Lung microvascular endothelial cell (primary cell): ENCODE results near the gene WBP2. TPM values are rescaled to one million over a fixed set of nuclear protein-coding genes. Genes with fewer than 3 reads are reported as not detected.

ENCODE experiments used
- DNase-seq, 2 donors: peaks; one replicate each; pipeline versions ENCODE4 v3.0.0 to v3.0.0-alpha.2; 2010; ENCODE audit warnings: low read depth in 2 of 2
- total RNA-seq: library from RNA; depleted of rRNA; stranded (reverse); fragments of >200 nt; gene quantifications from 2 replicates; pipeline ENCODE4 v1.2.1, GENCODE V29; 2014

Gene WBP2
- total RNA-seq = 19.4 and 24.4 TPM in 2 replicates

DNA sequence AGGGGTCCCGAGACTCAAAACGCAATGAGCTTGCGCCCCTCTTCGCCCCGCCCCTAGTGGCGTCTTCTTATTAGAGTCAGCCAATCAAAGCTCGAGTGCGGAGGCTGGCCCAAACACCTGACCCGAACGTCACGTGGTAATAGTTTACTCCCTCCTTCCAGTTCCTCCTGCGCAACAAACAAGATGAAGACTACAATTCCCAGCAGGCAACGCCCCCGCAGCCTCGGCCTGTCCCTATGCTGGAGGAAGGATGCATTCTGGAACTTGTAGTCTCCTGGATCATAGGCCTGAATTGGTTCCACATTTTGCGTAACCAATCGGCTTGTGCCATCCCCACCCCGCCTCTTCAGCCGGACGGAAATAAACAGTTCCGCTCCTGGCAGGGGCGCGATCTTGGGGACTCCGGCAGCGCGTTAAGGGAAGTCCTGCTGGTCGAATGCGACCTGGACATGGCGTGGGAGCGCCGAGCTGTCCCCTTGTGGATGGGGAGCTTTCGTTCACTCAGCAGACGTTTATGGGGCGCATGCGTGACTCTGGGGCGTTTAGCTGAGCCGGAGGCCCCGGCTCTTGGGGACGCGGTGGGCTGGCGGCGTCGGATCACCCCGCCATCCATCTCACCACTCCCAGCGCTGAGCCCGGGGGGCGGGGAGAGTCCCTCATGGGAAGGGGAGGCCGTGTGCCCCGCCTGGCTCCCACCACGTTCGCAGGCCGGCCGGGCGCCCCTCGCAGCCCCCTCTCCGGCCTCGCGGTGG, at the start of gene WBP2:
TSS of gene WBP2 (minus strand) at position 26 of the 752 bp plus-strand sequence. CDS start 38 bp downstream, outside the sequence.
- DNase-seq = peak; percentile 100

DNA sequence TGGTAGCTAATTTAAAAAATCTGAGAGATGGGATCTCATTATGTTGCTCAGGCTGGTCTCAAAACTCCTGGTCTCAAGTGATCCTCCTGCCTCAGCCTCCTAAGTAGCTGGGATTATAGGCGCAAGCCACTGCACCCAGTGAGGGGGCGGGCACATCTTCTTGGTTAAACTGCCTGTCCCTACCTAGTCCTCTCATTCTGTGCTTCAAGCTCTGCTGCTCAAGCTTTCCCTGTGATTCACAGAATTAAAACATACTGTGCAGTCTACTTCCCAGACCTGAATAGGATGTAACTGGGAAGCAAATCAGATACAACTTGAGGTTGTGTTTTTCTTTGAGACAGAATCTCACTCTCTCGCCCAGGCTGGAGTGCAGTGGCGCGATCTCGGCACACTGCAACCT, 47.3 kb upstream of the WBP2 start:
- DNase-seq = no peak

DNA sequence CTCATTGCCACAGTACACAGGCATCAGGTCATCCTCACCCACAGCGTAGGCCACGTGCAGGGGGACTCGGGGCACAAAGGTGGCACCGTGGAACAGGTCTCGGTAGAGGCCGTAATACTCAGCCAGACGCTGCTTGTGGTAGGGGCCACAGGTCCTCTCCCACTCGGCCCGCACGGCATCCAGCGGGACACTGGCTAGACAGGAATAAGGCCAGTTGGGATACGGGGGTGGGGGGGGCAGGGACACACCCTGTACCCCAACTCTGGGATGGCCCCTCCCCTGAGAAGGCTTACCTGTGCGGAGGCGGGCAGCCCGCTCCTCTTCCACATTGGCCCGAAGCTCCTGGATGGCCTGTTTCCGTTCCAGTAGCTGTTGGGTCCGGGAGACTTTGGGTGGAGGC, 46.6 kb upstream of the WBP2 start:
- DNase-seq = no peak

DNA sequence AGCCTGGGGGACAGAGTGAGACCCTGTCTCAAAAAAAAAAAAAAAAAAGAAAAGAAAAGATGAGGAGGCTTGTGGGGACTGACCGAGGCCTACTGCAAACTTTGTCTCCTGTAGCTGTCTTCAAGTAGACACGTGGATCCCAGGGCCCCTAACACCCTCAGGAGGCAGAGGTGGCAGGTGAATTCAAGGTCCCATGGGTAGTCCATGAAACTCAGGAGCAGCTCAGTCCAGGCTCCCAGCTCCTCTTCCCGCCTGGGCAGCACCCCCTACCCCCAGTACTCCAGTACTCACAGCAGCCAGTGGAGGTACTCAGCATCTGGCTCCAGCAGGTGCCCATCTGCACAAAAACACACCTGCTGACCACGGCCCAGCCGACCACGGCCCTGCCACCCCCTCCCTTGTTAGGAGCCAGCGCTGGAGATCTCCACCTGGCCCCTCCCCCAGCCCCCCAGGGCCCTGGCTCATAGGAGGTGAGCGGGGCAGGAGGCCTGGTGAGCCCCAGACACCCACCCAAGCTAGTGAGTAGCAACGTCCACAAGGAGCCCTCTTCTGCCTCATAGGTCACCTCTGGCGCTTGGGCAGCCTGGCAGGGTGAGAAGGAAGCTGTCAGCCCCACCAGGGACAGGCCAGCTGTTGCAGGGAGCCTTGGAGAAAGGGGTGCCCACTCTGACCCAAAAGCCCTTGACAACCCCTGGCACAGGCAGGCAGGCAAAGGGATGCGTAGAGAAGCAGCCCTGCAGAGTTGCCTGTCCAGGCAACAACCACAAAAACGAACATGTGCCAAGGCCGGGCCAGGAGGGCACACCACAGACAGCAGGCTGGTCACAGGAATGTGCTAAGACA, 45.8 kb upstream of the WBP2 start:
- DNase-seq = no peak

DNA sequence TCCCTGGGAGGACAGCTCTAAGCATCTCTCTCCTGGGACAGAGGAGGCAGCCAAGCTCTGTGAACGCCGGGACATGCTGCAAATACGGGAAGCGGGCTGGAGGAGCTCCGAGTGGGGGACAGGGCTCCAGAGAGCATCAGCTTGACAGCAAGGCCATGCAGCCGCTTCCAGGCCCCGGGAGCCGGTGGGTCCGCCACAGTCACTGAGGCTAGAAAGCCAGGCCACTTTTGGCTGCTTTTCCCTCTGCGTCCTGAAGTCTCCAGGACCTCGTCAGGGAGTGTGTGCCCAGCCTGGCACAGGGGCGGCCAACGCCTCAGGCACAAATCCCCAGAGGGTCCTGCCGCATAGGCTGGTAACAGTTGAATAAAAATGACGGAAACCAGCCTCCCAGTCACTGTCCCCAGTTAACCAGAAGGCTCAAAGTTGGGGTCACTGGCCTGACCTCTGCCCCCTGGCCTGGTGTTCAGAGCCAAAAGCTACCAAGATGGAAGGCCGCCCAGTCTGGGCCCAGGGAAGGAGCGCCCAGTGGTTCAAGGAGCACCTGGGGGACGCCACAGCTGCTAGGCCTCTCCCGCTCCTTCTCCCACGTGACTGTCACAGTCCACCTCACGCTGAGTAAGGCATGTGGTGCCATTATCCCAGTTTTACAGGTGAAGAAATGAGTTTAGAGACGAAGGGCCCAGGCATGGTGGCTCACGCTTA, 44.8 kb upstream of the WBP2 start:
- DNase-seq = no peak

DNA sequence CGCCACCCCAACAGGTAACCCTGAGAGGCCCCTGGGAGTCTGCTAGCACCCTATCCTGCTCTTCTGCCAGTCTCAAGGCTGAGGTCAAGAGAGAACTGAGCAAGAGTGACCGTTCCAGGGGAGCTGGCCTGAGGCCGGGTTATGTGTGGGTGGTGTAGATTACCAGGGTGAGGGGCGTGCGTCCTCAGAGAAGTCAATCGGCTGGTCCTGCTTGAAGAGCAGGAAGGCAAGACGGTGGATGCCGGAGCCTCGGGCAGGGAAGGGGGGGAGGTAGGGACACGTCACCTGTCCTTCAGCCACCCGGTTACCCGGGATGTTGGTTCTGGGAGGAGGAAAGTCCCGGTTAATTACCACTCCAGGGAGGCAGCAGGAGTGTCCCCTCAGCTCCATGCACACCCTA, 44.2 kb upstream of the WBP2 start:
- no peak for DNase-seq

DNA sequence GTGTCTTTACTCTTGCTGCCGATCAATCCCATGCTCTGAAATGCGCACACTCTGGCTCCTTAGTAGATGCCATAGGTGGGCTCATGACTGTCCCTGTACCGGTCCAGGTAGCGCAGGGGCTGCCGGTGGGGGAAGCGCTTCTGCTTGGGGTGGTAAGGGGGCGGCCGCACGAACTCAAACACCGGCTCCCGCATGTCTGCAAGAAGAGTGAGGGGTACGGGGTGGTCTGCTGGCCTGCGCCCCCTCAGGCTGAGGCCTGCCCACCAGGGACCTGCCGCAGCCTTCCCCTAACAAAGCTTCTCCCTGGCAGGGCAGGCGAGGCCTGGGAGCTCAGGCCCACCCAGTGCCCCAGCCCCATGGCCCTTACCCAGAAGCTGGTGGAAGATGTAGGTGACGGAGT, 43.7 kb upstream of the WBP2 start:
- no peak for DNase-seq

DNA sequence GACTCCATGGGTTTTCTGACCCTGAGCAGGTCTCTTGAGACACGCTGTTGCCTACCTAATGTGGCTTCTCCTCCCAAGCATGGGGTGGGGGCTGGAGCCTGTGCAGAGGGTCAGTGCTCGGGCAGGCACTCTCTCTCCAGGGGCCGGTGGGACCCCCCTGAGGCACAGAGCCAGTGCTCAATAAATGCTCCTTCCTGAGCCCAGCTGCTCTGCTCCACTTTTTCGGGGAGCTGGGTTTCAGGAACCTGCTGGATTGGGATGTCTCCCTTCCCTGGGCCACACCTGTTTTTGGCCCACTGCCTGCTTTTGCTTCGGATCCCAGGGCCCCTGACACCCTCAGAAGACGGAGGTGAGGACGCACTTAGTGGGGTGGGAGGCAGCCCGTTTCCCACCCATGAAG, 42.9 kb upstream of the WBP2 start:
- no peak for DNase-seq

DNA sequence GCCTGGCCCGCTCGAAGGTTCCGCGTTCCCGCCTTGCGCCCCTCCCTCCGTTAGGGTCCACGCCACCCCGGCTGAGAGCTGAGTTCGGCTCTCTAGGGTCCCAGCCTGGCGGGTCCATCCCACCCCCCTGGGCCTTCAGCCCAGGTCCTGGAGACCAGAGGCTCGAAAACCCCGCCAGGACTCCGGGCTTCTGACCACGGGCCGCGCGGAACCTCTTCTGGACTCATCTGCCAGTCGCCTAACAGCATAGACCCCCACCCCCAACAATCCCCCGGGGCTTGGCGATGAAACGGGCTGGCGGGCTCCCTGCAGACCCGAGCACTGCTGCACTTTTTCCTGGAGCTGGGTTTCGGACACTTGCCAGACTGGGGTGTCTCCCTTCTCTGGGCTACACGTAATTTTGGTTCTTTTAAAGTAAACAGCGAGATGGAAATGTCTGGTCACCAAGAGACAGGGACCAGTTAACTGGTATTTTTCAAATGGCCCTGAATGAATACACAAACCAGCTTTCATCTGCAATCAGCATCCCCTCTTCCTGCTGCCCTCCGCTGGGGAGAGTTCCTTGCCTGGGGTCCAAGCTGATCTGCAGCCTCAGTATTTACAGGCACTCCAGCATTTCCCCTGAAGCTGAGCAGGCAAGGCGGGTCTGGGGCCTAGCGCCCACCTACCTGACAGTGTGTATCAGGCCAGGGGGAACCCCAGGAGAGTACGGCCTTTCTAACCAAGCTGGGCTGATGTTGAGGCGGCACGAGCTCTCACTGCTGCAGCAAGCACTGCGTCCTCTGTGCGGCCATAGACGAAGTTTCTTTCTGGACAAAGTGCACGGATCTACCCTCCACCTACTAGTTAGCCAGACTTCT, 42.3 kb upstream of the WBP2 start:
- DNase-seq = no peak

DNA sequence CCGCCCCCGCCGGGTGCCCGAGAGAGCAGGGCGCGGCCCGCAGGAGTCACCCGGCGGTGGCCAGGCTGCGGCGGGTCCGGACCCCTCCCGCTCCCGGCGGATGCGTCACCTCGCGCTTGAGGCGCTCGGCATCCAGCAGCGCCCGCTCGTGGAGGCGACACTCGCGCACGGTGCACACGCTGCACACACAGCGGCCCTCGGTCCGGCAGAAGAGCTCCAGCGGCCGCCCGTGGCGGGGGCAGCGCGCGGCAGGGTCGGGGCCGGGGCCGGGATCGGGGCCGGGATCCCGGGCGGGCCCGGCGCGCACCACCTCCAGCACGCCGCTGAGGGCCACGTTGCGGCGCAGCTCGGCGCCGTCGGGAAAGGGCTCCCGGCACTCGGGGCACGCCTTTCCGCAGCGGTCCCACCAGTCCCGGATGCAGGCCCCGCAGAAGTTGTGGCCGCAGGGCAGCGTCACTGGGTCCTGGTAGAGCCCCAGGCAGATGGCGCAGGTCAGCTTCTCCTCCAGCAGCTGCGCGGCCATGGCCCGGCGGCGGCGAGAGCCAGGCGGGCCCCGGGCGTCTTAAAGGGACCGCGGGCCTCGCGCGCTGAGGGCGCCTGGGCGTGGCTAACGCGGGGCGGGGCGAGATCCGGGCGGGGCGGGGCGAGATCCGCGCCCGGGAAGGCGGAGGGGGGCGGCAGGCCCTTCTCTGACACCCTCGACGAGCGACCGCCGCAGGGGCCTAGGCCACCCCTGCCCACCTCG, 41.5 kb upstream of the WBP2 start, which contains the start of gene TRIM65:
TSS of gene TRIM65 (minus strand) at position 537 of the 745 bp plus-strand sequence. CDS start at position 523, 14 bp downstream.
- DNase-seq = peak; percentile 79 to 90

DNA sequence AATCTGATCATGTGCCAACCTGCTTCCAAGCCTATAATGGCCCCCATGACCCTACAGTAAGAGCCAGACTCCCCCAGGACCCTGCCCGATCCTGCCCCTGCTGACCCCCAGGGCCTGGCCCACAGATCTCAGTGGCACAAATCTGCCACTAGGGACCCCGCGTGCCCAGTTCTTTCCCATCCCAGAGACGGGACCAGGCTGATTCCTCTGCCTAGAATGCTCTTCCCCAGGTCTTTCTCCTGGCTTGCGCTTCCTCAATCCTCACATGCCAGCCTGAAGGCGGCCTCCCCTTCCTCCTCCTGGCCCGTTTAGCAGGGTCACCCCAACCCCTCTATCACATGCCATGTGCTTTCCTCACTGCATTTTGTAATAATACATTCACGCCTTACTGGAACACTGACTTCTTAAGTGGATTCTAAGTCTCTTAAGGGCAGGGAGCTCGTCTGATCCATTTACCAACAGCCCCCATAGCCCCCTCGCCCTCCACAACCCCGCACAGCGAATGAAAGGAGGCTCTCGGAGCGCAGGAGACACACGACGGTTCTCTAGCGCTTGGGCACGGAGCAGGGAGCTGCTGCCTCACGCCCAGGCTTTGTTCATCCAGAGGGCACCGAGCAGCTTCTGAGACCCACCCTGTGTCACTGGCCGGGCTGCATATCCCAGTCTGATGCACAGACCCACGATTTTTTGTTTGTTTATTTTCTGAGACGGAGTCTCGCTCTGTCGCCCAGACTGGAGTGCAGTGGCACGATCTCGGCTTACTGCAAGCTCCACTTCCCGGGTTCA, 40.4 kb upstream of the WBP2 start:
- peak; percentile 44 to 45 for DNase-seq

DNA sequence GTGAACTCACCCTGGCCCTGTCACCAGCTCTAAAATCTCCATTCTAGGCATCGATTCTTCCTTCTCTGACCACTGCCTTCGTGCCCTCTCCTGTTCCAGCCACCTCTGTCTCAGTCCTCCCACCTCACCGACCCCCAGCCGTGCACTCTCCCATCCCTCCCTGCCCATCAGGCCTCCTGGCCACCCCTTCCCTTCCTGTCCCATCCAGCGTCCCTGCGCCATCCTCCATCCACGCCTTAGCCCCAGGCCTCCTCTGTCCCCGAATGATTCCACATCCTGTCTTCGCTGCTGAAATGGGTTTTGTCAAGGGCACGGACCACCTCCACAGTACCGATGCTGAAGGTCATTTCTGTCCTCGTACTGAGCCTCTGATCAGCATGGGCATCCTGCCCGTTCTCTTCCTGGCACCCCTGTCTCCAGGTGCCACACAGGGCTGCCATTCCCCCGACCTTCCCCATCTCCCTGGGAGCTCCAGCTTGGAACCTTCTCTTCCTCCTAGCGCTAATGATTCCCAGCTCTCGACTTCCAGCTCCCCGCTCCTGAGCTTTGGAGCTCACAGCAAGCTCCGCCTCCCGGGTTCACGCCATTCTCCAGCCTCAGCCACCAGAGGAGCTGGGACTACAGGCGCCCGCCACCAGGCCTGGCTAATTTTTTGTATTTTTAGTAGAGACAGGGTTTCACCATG, 39.1 kb upstream of the WBP2 start:
- DNase-seq = no peak

DNA sequence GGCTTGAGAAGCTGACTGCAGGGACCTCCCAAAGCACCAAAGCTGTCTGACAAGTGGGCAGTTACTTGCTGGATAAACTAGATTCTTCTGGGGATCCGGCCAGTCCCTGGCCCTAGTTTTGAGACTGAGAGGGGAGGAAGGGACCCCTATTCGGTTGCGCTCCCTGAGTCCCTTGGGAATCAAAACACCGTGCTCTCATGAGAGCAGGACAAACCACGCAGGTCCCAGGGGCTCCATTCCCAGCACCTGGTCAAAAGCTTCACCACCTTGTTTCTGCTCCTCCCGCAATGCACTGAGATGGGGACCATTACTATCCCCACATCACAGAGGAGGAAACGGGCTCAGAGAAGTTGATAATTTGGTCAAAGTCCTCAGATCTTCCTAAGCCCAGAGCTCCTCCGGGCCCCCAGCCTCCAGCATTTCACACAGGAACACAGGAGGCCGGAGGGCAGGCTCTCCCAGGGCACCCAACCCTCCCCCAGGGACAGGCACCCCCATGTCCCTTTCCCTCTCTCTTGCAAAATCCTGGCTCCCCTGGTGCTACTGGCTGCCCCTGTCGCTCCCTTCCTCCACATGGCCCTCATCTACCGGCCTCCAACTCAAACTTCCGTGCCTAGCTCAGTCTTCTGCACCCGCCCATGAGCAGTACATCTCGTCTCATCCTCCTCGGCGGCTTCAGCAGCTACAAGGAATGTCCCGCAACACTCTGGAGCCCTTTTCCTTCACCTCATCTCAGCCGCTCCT, 38.3 kb upstream of the WBP2 start:
- no peak for DNase-seq

DNA sequence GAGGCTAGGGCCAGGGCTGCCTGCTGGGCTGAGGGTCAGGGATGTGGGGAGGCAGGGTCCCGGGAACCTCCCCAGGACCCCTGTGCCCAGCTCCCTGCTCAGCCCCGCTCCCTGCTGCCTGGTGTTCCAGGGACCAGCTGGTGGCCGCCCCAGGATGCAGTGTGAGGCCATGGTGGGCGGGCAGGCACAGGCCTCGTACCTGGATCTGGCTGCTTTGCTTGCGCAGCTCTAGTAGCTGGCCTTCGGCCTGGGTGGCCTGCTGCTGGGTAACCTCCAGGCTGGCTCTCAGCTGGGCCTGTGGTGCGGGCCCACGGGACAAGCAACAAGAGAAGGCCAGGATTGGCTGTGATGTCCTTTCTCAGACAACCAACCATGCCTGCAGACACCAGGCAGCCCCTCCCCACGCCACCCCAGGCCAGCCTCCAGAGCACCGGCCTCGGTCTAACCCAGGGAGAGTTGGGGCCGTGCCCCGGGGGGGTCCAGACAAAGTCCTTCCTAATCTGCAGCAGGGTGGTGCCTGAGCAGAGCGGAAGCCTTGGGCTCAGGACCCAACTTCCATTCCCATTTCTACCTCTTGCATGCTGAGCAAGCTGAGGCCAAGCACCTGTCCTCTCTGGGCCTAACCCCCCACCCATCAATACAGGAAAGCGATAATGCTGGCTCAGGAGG, 37.6 kb upstream of the WBP2 start:
- no peak for DNase-seq

DNA sequence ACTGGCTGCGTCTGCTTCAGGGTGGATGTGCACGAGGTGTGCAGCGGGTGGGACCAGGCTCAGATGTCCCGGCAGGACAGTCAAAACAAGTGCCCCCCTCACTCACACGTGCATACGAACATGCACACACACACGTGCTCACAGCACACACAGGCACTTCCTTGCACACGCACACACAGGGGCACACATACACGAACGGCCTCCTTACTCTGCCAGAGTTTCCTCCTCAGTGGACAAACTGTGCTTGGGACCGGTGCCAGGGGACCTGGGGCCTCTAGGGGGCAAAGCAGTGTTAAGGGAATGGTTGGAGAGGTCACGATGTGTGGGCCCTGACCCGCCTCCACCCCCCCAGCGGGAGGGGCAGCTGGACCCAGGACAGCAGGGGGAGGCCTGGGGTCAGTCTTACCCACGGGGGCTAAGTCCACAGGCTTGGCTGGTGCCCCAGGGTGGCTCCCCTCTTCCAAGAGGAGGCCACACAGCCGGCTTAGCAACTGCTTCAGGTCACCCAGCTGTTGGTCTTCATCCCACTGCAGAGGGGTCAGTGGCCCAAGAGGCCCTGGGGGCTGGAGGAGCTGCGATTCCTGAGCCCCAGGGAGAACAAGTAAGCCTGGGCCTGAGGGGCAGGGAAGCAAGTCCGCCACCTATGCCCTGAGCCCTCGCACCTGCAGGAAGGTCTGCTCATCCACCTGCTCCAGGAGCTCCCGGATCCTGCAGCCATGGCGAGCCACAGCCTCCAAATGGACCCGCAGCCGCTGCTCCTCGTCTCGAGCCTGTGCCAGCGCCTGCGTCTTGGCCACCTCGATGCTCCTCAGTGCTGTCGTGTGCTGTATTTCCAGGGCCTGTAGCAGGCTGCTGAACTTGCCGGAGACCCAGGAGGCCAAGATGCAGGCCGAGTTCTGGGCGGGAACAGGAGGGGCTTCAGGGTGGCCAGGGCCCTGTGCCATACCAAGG, 36.7 kb upstream of the WBP2 start:
- no peak for DNase-seq

DNA sequence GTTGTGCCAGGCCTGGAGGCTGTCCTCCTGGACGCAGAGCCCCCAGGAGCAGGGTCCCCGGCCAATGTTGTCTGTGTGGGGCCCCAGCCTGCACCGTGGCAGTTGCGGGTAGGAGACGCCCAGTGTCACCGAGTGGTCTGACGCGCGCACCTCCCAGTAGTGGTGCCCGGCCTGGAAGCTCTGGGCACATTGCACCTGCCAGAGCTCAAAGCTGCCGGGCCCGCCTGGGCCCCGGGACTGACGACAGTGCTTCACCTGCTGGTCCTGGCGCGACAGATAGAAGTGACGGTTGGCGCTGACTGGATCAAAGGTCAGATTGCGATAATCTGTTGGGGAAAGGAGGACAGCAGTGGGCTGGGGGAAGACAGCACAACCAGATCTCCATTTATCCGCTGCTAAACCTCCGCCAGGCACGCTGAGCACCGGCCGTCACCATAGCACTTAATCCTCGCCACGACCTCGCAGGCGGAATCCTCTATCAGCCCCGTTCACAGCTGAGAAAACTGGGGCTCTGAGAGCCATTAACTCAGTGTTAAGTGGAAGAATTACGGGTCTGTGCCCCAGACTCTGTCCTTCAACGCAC, 36.0 kb upstream of the WBP2 start:
- no peak for DNase-seq
